ENCODE results near the gene PPP4R1. TPM values are rescaled to one million over a fixed set of nuclear protein-coding genes. Genes with fewer than 3 reads are reported as not detected.

Gene PPP4R1
- total RNA-seq = 201 and 299 TPM in 2 replicates

GRCh38 chr18:9614401-9615279, at the start of gene PPP4R1:
Gene PPP4R1, minus strand, starts transcription at chr18:9614559. Its CDS starts 75 bp downstream, at chr18:9614484.

Other genes with a start within 250 kb of the PPP4R1 start
- 84.4 and 96.0 TPM in 2 replicates for gene RALBP1, start 139.0 kb downstream of the PPP4R1 start, total RNA-seq
- gene RAB31, start 93.7 kb upstream of the PPP4R1 start, total RNA-seq = 45.5 and 117 TPM in 2 replicates